MCF 10A (cell line): Measurements from ENCODE around the gene USO1. TPM values are rescaled to one million over a fixed set of nuclear protein-coding genes. Genes with fewer than 3 reads are reported as not detected.

Source experiments
- BruUV-seq: library from RNA; stranded (reverse); fragments of 400-500 nt; replicated peaks from 2 replicates; lab custom pipeline; 2021; lab: Mats Ljungman, UMichigan
- CTCF ChIA-PET: fragments of 300-600 bp; sonication (Branson Sonifier 250); formaldehyde crosslinking; extraction: SDS; loops from one replicate; lab custom pipeline; 2021; ENCODE audit warnings: antibody characterized with exemption, inconsistent platforms; lab: Yijun Ruan, JAX
- POLR2A ChIA-PET: fragments of 300-600, 350-650 bp; sonication (Branson Sonifier 250); formaldehyde crosslinking; extraction: SDS; loops from one replicate; lab custom pipeline; 2020; ENCODE audit warnings: antibody characterized with exemption, inconsistent platforms; lab: Yijun Ruan, JAX
- DNase-seq: peaks from one replicate; pipeline ENCODE4 v3.0.0-alpha.2; 2018; ENCODE audit not compliant: unreplicated experiment
- H3K27ac Mint-ChIP-seq: one replicate; pipeline ENCODE4 v1.8.0; 2022; ENCODE audit warnings: mild to moderate bottlenecking, low read depth, mixed read lengths; ENCODE audit not compliant: unreplicated experiment
- H3K27me3 Mint-ChIP-seq: one replicate; pipeline ENCODE4 v1.8.0; 2022; ENCODE audit warnings: mixed read lengths; ENCODE audit not compliant: insufficient read depth, unreplicated experiment
- H3K36me3 Mint-ChIP-seq: one replicate; pipeline ENCODE4 v1.8.0; 2022; ENCODE audit warnings: mild to moderate bottlenecking, moderate library complexity, mixed read lengths; ENCODE audit not compliant: insufficient read depth, unreplicated experiment
- H3K4me1 Mint-ChIP-seq: one replicate; pipeline ENCODE4 v1.8.0; 2022; ENCODE audit warnings: mixed read lengths; ENCODE audit not compliant: insufficient read depth, unreplicated experiment
- H3K4me3 Mint-ChIP-seq: one replicate; pipeline ENCODE4 v1.8.0; 2022; ENCODE audit warnings: mild to moderate bottlenecking, moderate library complexity, mixed read lengths; ENCODE audit not compliant: unreplicated experiment
- H3K9me3 Mint-ChIP-seq: one replicate; pipeline ENCODE4 v1.8.0; 2022; ENCODE audit warnings: mixed read lengths; ENCODE audit not compliant: unreplicated experiment
- CTCF ChIP-seq: fragments of 200-600 bp; IDR thresholded peaks from one replicate; pipeline ENCODE4 v1.8.0; 2022; ENCODE audit warnings: antibody characterized with exemption, mild to moderate bottlenecking; ENCODE audit not compliant: unreplicated experiment
- intact Hi-C: fragments of 100-400 bp; cut with micrococcal nuclease; formaldehyde crosslinking; loops from 2 replicates; pipeline ENCODE4 v1.14.1; 2022
- total RNA-seq: library from RNA; stranded (reverse); gene quantifications from 2 replicates; pipeline ENCODE4 v1.2.3, GENCODE V29; 2022

Gene USO1
- total RNA-seq, 1 experiment from 2014 or later: 105 TPM

GRCh38 chr4:75830906-75831305 is 106.5 kb downstream of the USO1 start:
- CTCF ChIA-PET: interaction anchor here (0.8 to 1.3 kb wide), 2 partner anchors 17 to 1062 kb away, joined by 3 to 5 read pairs; no protein-coding TSS in a partner anchor
- Mint-ChIP-seq H3K4me1 (no peaks in the 10 kb centered on the region), H3K27ac (no peak overlapping the region), H3K4me3 (no peak overlapping the region), H3K9me3 (no peaks in the 10 kb centered on the region), H3K27me3 (no peaks in the 10 kb centered on the region), H3K36me3 (no peaks in the 10 kb centered on the region)
- intact Hi-C loops: no loop called here
- no peak for DNase-seq
- POLR2A ChIA-PET: no interaction called here
- BruUV-seq: no TSS peak
- TF ChIP-seq CTCF: no peak

- Mint-ChIP-seq H3K27me3 (no peaks in the 10 kb centered on the region), H3K27ac (no peak overlapping the region), H3K4me1 (no peaks in the 10 kb centered on the region), H3K36me3 (no peaks in the 10 kb centered on the region), H3K4me3 (no peak overlapping the region), H3K9me3 (no peaks in the 10 kb centered on the region)
- POLR2A ChIA-PET: interaction anchor here (0.6 kb wide), 1 partner anchor 190 kb away, joined by 3 read pairs; no protein-coding TSS in a partner anchor
- no peak for DNase-seq
- TF ChIP-seq CTCF: no peak
- CTCF ChIA-PET: interaction anchor here (0.8 to 1.3 kb wide), 2 partner anchors 16 to 1061 kb away, joined by 3 to 5 read pairs; no protein-coding TSS in a partner anchor
- BruUV-seq: no TSS peak
- intact Hi-C loops: no loop called here
Observed at GRCh38 chr4:75831856-75832405, 107.6 kb downstream of the USO1 start.

GRCh38 chr4:75834095-75834771 is 109.9 kb downstream of the USO1 start:
- Mint-ChIP-seq H3K4me1 (no peaks in the 10 kb centered on the region), H3K9me3 (no peaks in the 10 kb centered on the region), H3K27ac (no peak overlapping the region), H3K27me3 (no peaks in the 10 kb centered on the region), H3K4me3 (no peak overlapping the region), H3K36me3 (no peaks in the 10 kb centered on the region)
- DNase-seq: no peak
- BruUV-seq: no TSS peak
- CTCF ChIA-PET: interaction anchor here (0.9 to 2.9 kb wide), 2 partner anchors 14 to 33 kb away, joined by 4 to 9 read pairs; no protein-coding TSS in a partner anchor
- intact Hi-C loops: no loop called here
- POLR2A ChIA-PET: no interaction called here
- TF ChIP-seq CTCF: no peak

- no peak overlapping the region for H3K27ac Mint-ChIP-seq
- no peak overlapping the region for H3K4me3 Mint-ChIP-seq
- BruUV-seq: no TSS peak
- no peak for TF ChIP-seq CTCF
- intact Hi-C loops: no loop called here
- no peaks in the 10 kb centered on the region for H3K4me1 Mint-ChIP-seq
- ChIA-PET POLR2A (no interaction called here), CTCF (interaction anchor here (2.9 kb wide), 1 partner anchor 13 kb away, joined by 9 read pairs; no protein-coding TSS in a partner anchor)
- no peaks in the 10 kb centered on the region for H3K9me3 Mint-ChIP-seq
- peak; percentile 8 for DNase-seq
- H3K36me3 Mint-ChIP-seq: no peaks in the 10 kb centered on the region
- no peaks in the 10 kb centered on the region for H3K27me3 Mint-ChIP-seq
Observed at GRCh38 chr4:75834772-75835154, 110.4 kb downstream of the USO1 start.
